Measurements from ENCODE around the gene KIAA0319L.

DNA sequence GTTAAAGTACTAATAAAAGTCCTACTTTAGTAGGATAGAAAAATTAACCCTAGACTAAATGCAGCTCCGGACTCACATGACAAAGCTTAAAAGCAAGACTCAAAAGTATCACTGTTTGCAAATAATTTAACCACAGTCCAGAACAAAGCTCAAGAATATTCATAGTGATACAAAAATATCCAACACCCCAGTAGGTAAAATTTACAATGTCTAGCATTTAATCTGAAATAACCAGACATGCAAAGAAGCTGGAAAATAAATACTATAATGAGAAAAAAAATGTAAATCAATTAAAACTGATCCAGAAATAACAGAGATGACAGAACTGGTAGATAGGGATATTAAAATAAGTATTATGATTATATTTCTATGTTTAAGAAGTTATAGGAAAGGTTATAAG is 67.0 kb downstream of the KIAA0319L start:
- TF ChIP-seq, protein P1, sequence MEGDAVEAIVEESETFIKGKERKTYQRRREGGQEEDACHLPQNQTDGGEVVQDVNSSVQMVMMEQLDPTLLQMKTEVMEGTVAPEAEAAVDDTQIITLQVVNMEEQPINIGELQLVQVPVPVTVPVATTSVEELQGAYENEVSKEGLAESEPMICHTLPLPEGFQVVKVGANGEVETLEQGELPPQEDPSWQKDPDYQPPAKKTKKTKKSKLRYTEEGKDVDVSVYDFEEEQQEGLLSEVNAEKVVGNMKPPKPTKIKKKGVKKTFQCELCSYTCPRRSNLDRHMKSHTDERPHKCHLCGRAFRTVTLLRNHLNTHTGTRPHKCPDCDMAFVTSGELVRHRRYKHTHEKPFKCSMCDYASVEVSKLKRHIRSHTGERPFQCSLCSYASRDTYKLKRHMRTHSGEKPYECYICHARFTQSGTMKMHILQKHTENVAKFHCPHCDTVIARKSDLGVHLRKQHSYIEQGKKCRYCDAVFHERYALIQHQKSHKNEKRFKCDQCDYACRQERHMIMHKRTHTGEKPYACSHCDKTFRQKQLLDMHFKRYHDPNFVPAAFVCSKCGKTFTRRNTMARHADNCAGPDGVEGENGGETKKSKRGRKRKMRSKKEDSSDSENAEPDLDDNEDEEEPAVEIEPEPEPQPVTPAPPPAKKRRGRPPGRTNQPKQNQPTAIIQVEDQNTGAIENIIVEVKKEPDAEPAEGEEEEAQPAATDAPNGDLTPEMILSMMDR (conservative IDR thresholded peaks at IDR 0.05; ENCODE audit: low read length), result no peak
- TF ChIP-seq EZH2phosphoT487 (IDR thresholded peaks at IDR 0.05; ENCODE audit: borderline replicate concordance, low read depth, low read length), result no peak

All from OCI-LY7 (cell line).